HEK293 (cell line): ENCODE measurements around the gene MAU2.

Experiments
- BCL11A ChIP-seq: fragments of 450-650 bp; formaldehyde crosslinking; IDR thresholded peaks from 2 replicates; pipeline ENCODE4 v1.5.1; 2016; ENCODE audit warnings: low read depth, missing biosample characterization, missing genetic modification characterization
- CTCF ChIP-seq: fragments of 450-650 bp; formaldehyde crosslinking; IDR thresholded peaks from 2 replicates; pipeline ENCODE4 v1.5.1; 2016; ENCODE audit warnings: missing biosample characterization, missing genetic modification characterization
- HOXC10 ChIP-seq: sonication (generic); formaldehyde crosslinking; IDR thresholded peaks from 2 replicates; pipeline ENCODE4 v1.8.1; 2023; ENCODE audit warnings: mild to moderate bottlenecking, missing genetic modification reagents
- PRDM10 ChIP-seq: fragments of 450-650 bp; formaldehyde crosslinking; IDR thresholded peaks from 2 replicates; pipeline ENCODE4 v1.5.1; 2016; ENCODE audit warnings: missing biosample characterization, missing genetic modification characterization
- ZNF18 ChIP-seq: fragments of 450-650 bp; formaldehyde crosslinking; IDR thresholded peaks from 2 replicates; pipeline ENCODE4 v1.5.1; 2016; ENCODE audit warnings: missing biosample characterization, missing genetic modification characterization
- ZNF658 ChIP-seq: fragments of 450-650 bp; formaldehyde crosslinking; IDR thresholded peaks from 2 replicates; pipeline ENCODE4; 2016; ENCODE audit warnings: missing biosample characterization, missing genetic modification characterization

- no peak for TF ChIP-seq CTCF (tag by site-specific recombination)
- no peak for TF ChIP-seq ZNF658 (tag by site-specific recombination)
- TF ChIP-seq ZNF18: no peak
- TF ChIP-seq HOXC10 (CRISPR knock-in tag): no peak
- TF ChIP-seq BCL11A (tag by site-specific recombination): no peak
- no peak for TF ChIP-seq PRDM10 (tag by site-specific recombination)
Observed at GRCh38 chr19:19274146-19274545, 46.5 kb upstream of the MAU2 start.
